Activated CD4-positive, alpha-beta T cell treated with anti-CD3 and anti-CD28 coated beads, Interleukin-2, amount 10 ng/mL, durations not matched to agents 24 days and 14 days (primary cell): ENCODE results near the gene MOGAT2. TPM values are rescaled to one million over a fixed set of nuclear protein-coding genes. Genes with fewer than 3 reads are reported as not detected.
"Not testable (repeated sequence)": the region's sequence is repeated elsewhere in the genome, so short reads cannot be mapped to it uniquely, and the experiment has no call there.

Experiments used
- DNase-seq: peaks from one replicate; pipeline ENCODE4 v3.0.0; 2022
- H3K27ac Mint-ChIP-seq: one replicate; pipeline ENCODE4 v1.8.0; 2022; ENCODE audit warnings: mild to moderate bottlenecking, mixed read lengths
- H3K27me3 Mint-ChIP-seq: one replicate; pipeline ENCODE4 v1.8.0; 2022; ENCODE audit warnings: mixed read lengths
- H3K36me3 Mint-ChIP-seq: one replicate; pipeline ENCODE4 v1.8.0; 2022; ENCODE audit warnings: low read depth, mild to moderate bottlenecking, mixed read lengths
- H3K4me1 Mint-ChIP-seq: one replicate; pipeline ENCODE4 v1.8.0; 2021; ENCODE audit warnings: mixed read lengths
- H3K4me3 Mint-ChIP-seq: one replicate; pipeline ENCODE4 v1.8.0; 2022; ENCODE audit warnings: mild to moderate bottlenecking, moderate library complexity, mixed read lengths
- H3K9me3 Mint-ChIP-seq: one replicate; pipeline ENCODE4 v1.8.0; 2021; ENCODE audit warnings: mixed read lengths
- intact Hi-C: fragments of 100-400 bp; cut with micrococcal nuclease; formaldehyde crosslinking; loops from one replicate; pipeline ENCODE4 v1.15.1; 2023
- total RNA-seq: library from RNA; stranded (reverse); gene quantifications from 2 replicates; pipeline ENCODE4 v1.2.3, GENCODE V29; 2022

The MOGAT2 gene
- total RNA-seq, 1 donor from 2014 or later, result not detected

DNA sequence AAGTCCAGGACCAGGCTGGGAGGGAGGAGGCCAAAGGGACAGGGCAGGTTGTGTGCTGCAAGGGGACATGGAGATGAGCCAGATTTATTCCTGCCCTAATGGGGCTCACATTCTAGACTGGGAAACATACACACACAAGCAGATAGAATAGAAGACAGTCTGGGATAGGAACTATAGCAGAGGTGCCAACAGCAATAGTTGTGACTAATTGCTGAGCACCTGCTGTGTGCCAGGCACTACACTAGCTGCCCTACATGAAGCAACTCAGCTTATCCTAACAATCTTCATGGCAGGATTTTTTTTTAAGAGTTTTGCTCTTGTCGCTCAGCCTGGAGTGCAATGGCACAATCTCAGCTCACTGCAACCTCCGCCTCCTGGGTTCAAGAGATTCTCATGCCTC lies 11.4 kb downstream of the MOGAT2 start:
- H3K4me1 Mint-ChIP-seq, result no peaks in the 10 kb centered on the region
- no peaks in the 10 kb centered on the region for H3K27me3 Mint-ChIP-seq
- H3K4me3 Mint-ChIP-seq, result no peak overlapping the region
- no peaks in the 10 kb centered on the region for H3K36me3 Mint-ChIP-seq
- DNase-seq, result no peak
- intact Hi-C loops, result loop anchor here (10.0 kb wide), 1 partner anchor 426 kb away; no protein-coding TSS in a partner anchor
- H3K27ac Mint-ChIP-seq, result no peak overlapping the region
- no peaks in the 10 kb centered on the region for H3K9me3 Mint-ChIP-seq

DNA sequence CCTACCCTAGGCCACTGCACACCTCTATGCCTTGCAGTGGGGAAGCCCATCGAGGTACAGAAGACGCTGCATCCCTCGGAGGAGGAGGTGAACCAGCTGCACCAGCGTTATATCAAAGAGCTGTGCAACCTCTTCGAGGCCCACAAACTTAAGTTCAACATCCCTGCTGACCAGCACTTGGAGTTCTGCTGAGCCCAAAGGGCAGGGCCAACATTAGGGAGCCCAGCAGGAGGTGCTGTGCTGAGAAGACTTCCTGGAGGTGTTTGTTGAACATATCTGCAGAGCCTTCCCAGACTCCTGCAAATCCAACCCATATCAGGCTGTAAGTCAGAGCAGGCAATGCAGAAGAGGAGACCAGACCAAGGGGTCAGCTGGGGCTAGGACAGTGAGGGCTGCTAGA lies 13.5 kb downstream of the MOGAT2 start:
- no peaks in the 10 kb centered on the region for H3K27me3 Mint-ChIP-seq
- no peak overlapping the region for H3K27ac Mint-ChIP-seq
- intact Hi-C loops, result no loop called here
- H3K4me3 Mint-ChIP-seq, result no peak overlapping the region
- H3K4me1 Mint-ChIP-seq, result no peaks in the 10 kb centered on the region
- no peak for DNase-seq
- H3K9me3 Mint-ChIP-seq, result no peaks in the 10 kb centered on the region
- H3K36me3 Mint-ChIP-seq, result no peaks in the 10 kb centered on the region

DNA sequence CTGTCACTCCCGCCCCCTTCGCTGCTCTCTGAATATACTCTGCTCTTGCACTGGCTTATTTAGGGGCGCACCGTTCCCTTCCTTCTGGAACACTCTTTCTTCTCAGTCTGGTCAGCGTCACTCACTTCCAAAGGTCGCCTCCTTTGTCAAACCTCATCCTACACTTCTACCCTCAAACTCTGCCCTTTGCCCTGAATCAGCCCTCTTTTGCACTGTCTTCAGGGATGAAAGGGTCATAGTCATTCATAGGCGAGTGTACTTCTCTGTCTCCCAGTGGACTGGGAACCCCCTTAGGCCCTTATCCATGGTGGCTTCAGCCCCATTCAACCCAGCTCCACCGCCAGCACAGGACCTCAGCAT lies 15.4 kb downstream of the MOGAT2 start:
- H3K9me3 Mint-ChIP-seq, result no peaks in the 10 kb centered on the region
- H3K27me3 Mint-ChIP-seq, result no peaks in the 10 kb centered on the region
- H3K27ac Mint-ChIP-seq, result no peak overlapping the region
- intact Hi-C loops, result no loop called here
- no peaks in the 10 kb centered on the region for H3K36me3 Mint-ChIP-seq
- H3K4me1 Mint-ChIP-seq, result no peaks in the 10 kb centered on the region
- no peak overlapping the region for H3K4me3 Mint-ChIP-seq
- DNase-seq, result no peak

GRCh38 chr11:75733431-75734107 lies 15.9 kb downstream of the MOGAT2 start:
- no peak overlapping the region for H3K4me3 Mint-ChIP-seq
- no peaks in the 10 kb centered on the region for H3K36me3 Mint-ChIP-seq
- no peak overlapping the region for H3K27ac Mint-ChIP-seq
- intact Hi-C loops, result no loop called here
- H3K27me3 Mint-ChIP-seq, result peaks cover 2% of the 10 kb centered on the region
- no peaks in the 10 kb centered on the region for H3K4me1 Mint-ChIP-seq
- DNase-seq, result no peak
- no peaks in the 10 kb centered on the region for H3K9me3 Mint-ChIP-seq

GRCh38 chr11:75734491-75735180 lies 17.0 kb downstream of the MOGAT2 start:
- no peaks in the 10 kb centered on the region for H3K36me3 Mint-ChIP-seq
- intact Hi-C loops, result no loop called here
- DNase-seq, result no peak
- H3K9me3 Mint-ChIP-seq, result no peaks in the 10 kb centered on the region
- peaks cover 9% of the 10 kb centered on the region for H3K27me3 Mint-ChIP-seq
- no peak overlapping the region for H3K4me3 Mint-ChIP-seq
- no peaks in the 10 kb centered on the region for H3K4me1 Mint-ChIP-seq
- no peak overlapping the region for H3K27ac Mint-ChIP-seq

DNA sequence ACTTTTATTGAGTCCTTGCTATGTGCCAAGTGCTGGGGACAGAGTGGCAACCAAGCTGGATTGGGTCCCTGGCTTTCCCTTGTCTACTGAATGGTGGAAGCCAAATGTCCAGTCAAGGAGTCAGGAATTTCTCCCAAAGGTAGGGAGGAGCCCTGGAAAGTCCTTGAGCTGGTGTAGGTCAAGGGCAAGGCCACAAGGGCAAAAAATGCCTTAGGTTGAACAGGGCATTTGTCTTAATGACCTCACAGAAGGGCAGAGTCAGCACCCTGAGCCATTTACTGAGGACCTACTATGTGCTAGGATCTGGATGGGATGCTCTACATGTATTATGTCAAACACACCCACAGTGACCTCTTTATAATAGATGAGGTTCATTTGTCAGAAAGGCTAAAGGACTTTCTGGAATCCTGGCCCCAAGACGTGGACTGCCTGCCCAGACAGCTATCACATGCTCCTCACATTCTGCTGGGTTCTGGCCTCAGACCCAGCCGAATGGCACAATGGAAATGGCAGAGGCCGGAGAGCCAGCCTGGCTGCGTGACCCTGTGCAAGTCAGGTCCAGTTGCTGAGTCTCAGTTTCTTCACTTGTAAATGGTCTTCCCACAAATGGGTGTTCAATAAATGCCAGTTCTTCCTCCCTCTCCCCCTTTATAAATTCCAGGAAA lies 17.7 kb downstream of the MOGAT2 start:
- intact Hi-C loops, result no loop called here
- H3K4me3 Mint-ChIP-seq, result no peak overlapping the region
- H3K27ac Mint-ChIP-seq, result no peak overlapping the region
- H3K27me3 Mint-ChIP-seq, result peaks cover 11% of the 10 kb centered on the region
- no peak for DNase-seq
- no peaks in the 10 kb centered on the region for H3K4me1 Mint-ChIP-seq
- H3K9me3 Mint-ChIP-seq, result no peaks in the 10 kb centered on the region
- H3K36me3 Mint-ChIP-seq, result no peaks in the 10 kb centered on the region

DNA sequence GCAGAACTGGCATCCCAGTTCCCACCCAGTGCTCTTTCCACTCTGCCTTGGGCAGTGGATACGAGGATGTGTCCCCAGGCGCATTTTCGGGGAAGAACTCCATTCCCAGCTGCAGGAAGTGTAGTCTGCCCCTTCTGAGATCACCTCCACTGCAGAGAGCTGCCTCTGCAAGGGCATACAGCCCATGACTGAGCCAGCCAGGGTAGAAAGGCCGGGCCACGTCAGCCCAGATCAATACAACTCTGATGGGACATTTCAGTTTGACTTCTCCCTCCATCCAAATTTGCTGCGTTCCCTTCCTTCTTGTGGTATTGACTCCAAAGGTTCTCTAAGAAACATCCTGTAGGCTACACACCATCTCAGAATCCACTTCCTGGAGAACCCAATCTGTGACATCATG lies 19.7 kb downstream of the MOGAT2 start:
- intact Hi-C loops, result no loop called here
- H3K9me3 Mint-ChIP-seq, result no peaks in the 10 kb centered on the region
- H3K4me3 Mint-ChIP-seq, result no peak overlapping the region
- no peak overlapping the region for H3K27ac Mint-ChIP-seq
- no peaks in the 10 kb centered on the region for H3K4me1 Mint-ChIP-seq
- DNase-seq, result no peak
- peaks cover 18% of the 10 kb centered on the region for H3K27me3 Mint-ChIP-seq
- no peaks in the 10 kb centered on the region for H3K36me3 Mint-ChIP-seq

DNA sequence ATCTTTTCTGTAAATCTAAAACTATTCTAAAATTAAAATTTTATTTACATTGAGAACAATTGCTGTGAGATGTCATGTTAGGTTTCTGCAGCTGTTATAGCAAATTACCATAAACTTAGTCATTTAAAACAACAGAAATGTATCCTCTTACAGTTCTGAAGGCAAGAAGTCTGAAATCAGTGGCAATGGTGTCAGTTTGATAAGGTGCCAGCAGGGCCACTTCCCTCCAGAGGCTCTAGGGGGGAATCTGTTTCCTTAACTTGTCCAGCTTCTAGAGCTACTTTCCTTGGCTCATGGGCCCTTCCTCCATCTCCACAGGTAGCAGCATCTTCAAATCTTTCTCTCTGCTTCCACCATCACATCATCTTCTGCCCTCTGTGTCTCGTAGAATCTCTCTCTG lies 23.0 kb downstream of the MOGAT2 start:
- Mint-ChIP-seq H3K36me3 (no peaks in the 10 kb centered on the region), H3K9me3 (no peaks in the 10 kb centered on the region), H3K4me1 (no peaks in the 10 kb centered on the region), H3K27me3 (peaks cover 31% of the 10 kb centered on the region), H3K27ac (no peak overlapping the region), H3K4me3 (no peak overlapping the region)
- intact Hi-C loops, result no loop called here
- DNase-seq, result no peak

DNA sequence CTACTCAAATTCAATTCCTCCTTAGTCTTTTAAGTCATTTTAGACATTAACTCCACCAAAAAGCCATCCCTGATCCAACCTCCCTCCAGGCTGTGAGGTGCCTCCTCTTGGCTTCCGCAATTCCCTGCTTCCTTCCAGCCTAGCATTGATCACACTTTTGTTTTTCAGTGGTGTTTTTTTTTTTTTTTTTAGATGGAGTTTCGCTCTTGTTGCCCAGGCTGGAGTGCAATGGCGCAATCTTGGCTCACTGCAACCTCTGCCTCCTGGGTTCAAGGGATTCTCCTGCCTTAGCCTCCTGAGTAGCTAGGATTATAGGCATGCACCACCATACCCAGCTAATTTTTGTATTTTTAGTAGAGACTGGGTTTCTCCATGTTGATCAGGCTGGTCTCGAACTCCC lies 25.5 kb downstream of the MOGAT2 start:
- H3K27ac Mint-ChIP-seq, DNase-seq, intact Hi-C loops, H3K36me3 Mint-ChIP-seq, H3K4me1 Mint-ChIP-seq, H3K4me3 Mint-ChIP-seq, H3K9me3 Mint-ChIP-seq: not testable (repeated sequence)
- peaks cover 30% of the 10 kb centered on the region for H3K27me3 Mint-ChIP-seq

GRCh38 chr11:75743711-75744563 lies 26.3 kb downstream of the MOGAT2 start:
- H3K4me1 Mint-ChIP-seq, result no peaks in the 10 kb centered on the region
- no peak overlapping the region for H3K4me3 Mint-ChIP-seq
- no peaks in the 10 kb centered on the region for H3K36me3 Mint-ChIP-seq
- H3K9me3 Mint-ChIP-seq, result no peaks in the 10 kb centered on the region
- peaks cover 26% of the 10 kb centered on the region for H3K27me3 Mint-ChIP-seq
- H3K27ac Mint-ChIP-seq, result no peak overlapping the region
- DNase-seq, result no peak
- intact Hi-C loops, result no loop called here

DNA sequence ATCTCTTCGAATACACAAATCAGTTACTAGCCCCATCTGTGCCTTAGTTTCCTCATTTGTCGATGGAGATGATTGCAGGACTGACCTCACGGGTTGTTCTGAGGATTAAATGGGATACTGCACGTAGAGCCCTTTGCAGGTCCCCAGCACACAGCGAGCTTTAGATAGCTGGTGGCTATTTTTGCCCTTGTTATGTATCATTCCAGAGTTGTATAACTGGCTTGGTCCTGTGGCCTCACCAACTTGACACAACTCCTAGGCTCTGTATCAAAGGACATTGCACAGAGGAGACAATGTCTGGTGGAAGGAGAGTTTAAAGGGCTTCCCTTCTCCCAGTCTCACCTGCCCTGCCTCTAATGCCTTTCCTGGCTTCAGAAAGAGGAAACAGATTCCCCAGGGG lies 28.2 kb downstream of the MOGAT2 start:
- intact Hi-C loops, result no loop called here
- Mint-ChIP-seq H3K4me3 (no peak overlapping the region), H3K9me3 (no peaks in the 10 kb centered on the region)

GRCh38 chr11:75748729-75749273 lies 31.2 kb downstream of the MOGAT2 start:
- DNase-seq, H3K27ac Mint-ChIP-seq, H3K36me3 Mint-ChIP-seq, H3K4me1 Mint-ChIP-seq, intact Hi-C loops, H3K4me3 Mint-ChIP-seq, H3K9me3 Mint-ChIP-seq: not testable (repeated sequence)
- H3K27me3 Mint-ChIP-seq, result peaks cover 11% of the 10 kb centered on the region

More for the DNA sequence above, 28.2 kb downstream of the MOGAT2 start:
- DNase-seq, result no peak
- no peak overlapping the region for H3K27ac Mint-ChIP-seq
- peaks cover 22% of the 10 kb centered on the region for H3K27me3 Mint-ChIP-seq
- no peaks in the 10 kb centered on the region for H3K4me1 Mint-ChIP-seq
- H3K36me3 Mint-ChIP-seq, result no peaks in the 10 kb centered on the region

DNA sequence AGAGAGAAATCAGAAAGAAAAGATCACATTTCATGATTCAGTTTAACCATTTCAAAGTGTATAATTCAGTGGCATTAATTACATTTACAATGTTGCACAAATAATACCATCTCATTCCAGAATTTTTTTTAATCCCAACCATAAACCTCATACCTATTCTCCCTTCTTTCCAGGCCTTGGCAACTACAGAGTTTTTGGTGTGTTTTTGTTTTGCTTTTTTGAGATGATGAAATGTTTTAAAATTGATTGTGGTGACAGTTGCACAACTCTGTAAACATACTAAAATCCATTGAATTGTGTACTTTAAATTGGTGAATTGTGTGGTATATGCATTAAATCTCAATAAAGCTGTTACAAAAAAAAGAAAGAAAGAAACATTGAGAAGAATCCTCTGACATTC lies 37.3 kb downstream of the MOGAT2 start:
- DNase-seq, intact Hi-C loops: not testable (repeated sequence)
- peaks cover 17% of the 10 kb centered on the region for H3K27me3 Mint-ChIP-seq

More for the DNA sequence above, 37.3 kb downstream of the MOGAT2 start:
- not testable (repeated sequence) for H3K4me1 Mint-ChIP-seq, H3K36me3 Mint-ChIP-seq, H3K4me3 Mint-ChIP-seq, H3K27ac Mint-ChIP-seq, H3K9me3 Mint-ChIP-seq
